Activated CD4-positive, CD25-positive, alpha-beta regulatory T cell (primary cell): ENCODE data around the gene C3orf52.

Experiments used
- DNase-seq, 4 experiments: peaks; one replicate each; lab custom pipeline; 2025; lab: John Stamatoyannopoulos, UW

C3orf52 gene

DNA sequence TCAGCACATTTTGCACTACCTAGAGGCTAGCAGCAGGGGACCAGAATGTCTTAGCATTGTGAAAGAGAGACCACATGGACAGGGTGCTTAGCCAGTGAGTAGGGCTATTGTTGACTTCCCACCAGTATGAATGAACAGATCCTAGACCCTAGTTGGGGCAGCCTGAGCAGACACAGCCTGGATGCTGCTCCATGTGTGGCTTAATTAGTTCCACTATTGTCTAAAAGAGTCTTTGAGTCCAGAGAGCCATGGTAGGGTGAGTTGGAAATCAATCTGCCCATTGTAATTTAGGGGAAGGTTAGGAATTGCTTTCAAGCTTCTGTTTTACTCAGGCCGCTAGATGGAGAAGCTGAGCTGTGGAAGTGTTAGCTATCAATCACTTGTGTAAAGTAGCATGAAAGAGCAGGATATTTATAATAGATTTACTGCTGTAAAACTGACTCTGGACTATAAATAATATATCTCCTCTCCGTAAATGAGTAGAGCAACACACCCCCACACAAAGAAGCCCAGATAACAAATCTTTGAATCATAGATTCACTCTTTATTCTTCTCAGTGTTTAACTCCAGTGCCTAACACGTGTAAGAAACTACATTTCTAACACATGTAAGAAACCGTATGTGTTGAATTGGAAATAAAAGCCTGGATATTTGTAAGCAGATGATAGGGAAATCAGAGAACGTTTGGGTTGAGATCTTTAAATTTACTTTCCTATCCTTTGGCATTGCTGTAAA lies 50.9 kb downstream of the C3orf52 start:
- no peak for DNase-seq

DNA sequence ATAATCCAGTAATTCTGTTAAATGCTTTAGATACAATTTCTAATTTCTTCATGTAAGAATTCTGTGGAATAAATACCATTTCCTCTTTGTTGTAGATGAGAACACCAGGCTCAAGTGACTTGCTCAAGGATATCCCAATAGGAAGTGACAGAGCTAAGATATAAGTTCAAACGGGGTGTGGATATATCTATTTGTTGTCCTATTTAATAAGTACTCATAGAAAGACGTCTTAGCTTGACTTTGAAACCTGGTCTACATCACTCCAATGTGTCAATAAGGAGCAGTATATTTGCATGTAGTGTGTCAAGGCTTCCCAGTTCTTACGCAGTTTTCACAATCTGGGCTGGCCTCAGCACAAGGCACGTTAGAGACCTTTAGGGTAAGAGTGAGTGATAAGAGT lies 51.6 kb downstream of the C3orf52 start:
- no peak for DNase-seq

GRCh38 chr3:112138219-112138969 lies 52.2 kb downstream of the C3orf52 start:
- no peak for DNase-seq

DNA sequence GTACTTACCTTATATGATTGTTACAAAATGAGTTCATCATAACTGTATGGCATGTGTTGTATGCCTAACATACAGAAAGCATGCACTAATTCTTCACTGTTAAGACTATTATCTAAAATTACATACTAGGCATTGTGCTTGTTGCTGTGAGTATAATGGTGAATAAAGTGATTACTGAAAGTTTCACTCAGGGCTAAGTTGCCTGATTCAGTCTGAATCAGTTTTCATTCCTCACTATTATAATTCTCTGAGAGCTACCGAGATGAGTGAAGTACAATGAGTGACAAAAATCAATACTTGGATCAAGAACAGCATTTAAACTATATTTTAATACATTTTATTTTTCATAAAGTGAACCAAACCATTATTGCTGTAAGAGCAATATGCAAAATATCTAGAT lies 54.4 kb downstream of the C3orf52 start:
- no peak for DNase-seq

DNA sequence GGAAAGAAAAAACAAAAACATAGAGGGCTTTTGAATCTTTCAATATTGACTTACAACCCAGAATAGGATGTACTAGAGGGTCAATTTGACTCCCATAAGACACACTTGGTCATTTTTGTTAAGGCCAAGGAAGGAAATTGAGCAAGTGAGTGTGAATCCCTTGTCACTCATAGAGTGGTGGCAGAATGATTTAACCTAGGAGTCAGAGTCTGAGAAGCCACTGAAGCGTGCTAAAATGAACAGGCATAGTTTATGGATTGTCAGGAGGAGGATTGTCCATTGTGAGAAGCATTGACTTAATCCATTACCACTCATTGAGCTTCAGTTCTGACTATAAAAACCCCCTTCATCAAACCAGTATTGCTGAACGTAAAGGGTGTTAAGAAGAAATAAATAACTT lies 55.1 kb downstream of the C3orf52 start:
- DNase-seq, result no peak

DNA sequence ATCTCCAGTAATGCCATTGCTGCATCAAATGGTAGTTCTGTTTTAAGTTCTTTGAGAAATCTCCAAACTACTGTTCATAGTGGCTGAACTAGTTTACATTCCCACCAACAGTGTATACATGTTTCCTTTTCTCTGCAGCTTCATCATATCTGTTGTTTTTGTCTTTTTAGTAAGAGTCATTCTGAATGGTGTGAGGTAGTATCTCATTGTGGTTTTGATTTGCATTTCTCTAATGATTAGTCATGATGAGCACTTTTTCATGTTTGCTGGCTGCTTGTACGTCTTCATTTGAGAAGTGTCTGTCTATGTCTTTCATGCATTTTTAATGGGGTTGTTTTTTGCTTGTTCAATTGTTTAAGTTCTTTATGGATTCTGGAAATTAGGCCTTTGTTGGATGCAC lies 57.1 kb downstream of the C3orf52 start:
- DNase-seq, result no peak

GRCh38 chr3:112143689-112144088 lies 57.5 kb downstream of the C3orf52 start:
- no peak for DNase-seq

GRCh38 chr3:112149136-112149535 lies 62.9 kb downstream of the C3orf52 start:
- DNase-seq, result no peak

- no peak for DNase-seq
These were observed 81.6 kb downstream of the C3orf52 start for GRCh38 chr3:112167758-112168157.
